Esophagus squamous epithelium (tissue), 4 donors: ENCODE data around the gene RNF213.

Experiments used
- POLR2A ChIP-seq, 4 donors: fragments of 450-650 bp; IDR thresholded peaks; one replicate each; pipeline ENCODE4 v1.6.1; 2017; ENCODE audit warnings: antibody characterized with exemption in 4 of 4, mild to moderate bottlenecking in 4 of 4, moderate library complexity in 3 of 4
- TF ChIP-seq, protein P1 (sequence below), 6 experiments: fragments of 450-650 bp in 4 of 6; fragments of 200-600 bp in 2 of 6; sonication (generic) in 2 of 6; IDR thresholded peaks; one replicate each; pipeline ENCODE4 v1.5.1; 2016 to 2019; ENCODE audit warnings: antibody characterized with exemption in 6 of 6, mild to moderate bottlenecking in 4 of 6, moderate library complexity in 4 of 6

DNA sequence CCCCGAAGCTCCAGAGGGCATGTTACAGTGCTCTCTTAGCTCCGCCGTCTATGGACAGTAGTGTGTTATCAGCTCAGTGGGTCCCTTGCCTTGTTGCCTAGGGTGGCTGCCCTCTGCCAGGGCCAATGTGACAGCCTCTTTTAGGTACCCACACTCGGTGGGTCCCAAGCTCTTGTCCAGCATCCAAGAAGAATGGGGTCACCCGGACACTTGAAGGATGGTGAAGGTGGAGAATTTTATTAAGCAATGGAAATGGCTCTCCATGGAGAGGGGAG lies 57.0 kb downstream of the RNF213 start:
- TF ChIP-seq, protein P1, sequence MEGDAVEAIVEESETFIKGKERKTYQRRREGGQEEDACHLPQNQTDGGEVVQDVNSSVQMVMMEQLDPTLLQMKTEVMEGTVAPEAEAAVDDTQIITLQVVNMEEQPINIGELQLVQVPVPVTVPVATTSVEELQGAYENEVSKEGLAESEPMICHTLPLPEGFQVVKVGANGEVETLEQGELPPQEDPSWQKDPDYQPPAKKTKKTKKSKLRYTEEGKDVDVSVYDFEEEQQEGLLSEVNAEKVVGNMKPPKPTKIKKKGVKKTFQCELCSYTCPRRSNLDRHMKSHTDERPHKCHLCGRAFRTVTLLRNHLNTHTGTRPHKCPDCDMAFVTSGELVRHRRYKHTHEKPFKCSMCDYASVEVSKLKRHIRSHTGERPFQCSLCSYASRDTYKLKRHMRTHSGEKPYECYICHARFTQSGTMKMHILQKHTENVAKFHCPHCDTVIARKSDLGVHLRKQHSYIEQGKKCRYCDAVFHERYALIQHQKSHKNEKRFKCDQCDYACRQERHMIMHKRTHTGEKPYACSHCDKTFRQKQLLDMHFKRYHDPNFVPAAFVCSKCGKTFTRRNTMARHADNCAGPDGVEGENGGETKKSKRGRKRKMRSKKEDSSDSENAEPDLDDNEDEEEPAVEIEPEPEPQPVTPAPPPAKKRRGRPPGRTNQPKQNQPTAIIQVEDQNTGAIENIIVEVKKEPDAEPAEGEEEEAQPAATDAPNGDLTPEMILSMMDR (IDR thresholded peaks at IDR 0.05): no peak
- TF ChIP-seq POLR2A (IDR thresholded peaks at IDR 0.05): no peak
